WERI-Rb-1 (cell line): ENCODE measurements around the gene RTF1.
A peak's percentile ranks its signal among the peaks of the same experiment; 100 is the strongest.

Experiments
- DNase-seq: peaks from one replicate; pipeline ENCODE4 v3.0.0-alpha.2; 2020
- H3K27ac ChIP-seq: fragments of 250-450 bp; sonication (Bioruptor Pico); 2 replicates; pipeline ENCODE4 v1.5.1; 2020; ENCODE audit warnings: mild to moderate bottlenecking, moderate library complexity
- H3K27me3 ChIP-seq: fragments of 250-450 bp; sonication (Bioruptor Pico); 2 replicates; pipeline ENCODE4 v1.5.1; 2021; ENCODE audit warnings: mild to moderate bottlenecking, low read depth, moderate library complexity; ENCODE audit not compliant: insufficient read depth, severe bottlenecking
- H3K36me3 ChIP-seq: fragments of 250-450 bp; sonication (Bioruptor Pico); 2 replicates; pipeline ENCODE4 v1.5.1; 2020; ENCODE audit warnings: mild to moderate bottlenecking, moderate library complexity
- H3K4me3 ChIP-seq: 2 replicates; pipeline ENCODE4 v1.5.1; 2011; ENCODE audit warnings: low read depth, mild to moderate bottlenecking, control low read depth, low read length
- H3K9me3 ChIP-seq: fragments of 250-450 bp; sonication (Bioruptor Pico); 2 replicates; pipeline ENCODE4 v1.5.1; 2021; ENCODE audit warnings: mild to moderate bottlenecking, moderate library complexity; ENCODE audit not compliant: severe bottlenecking
- CTCF ChIP-seq: IDR thresholded peaks from 2 replicates; pipeline ENCODE4 v1.5.1; 2011; ENCODE audit warnings: low read depth, mild to moderate bottlenecking, control low read depth, inconsistent platforms, low read length

RTF1 gene

GRCh38 chr15:41513506-41514227 lies 96.8 kb downstream of the RTF1 start, which contains the start of gene LTK:
TSS of gene LTK (minus strand) at chr15:41513827. CDS start at chr15:41513709, 118 bp downstream.
- Histone ChIP-seq H3K9me3 (no peaks in the 10 kb centered on the region), H3K27me3 (no peaks in the 10 kb centered on the region), H3K36me3 (peaks cover 3% of the 10 kb centered on the region; the same call in 1 of the 2 replicates), H3K4me3 (peak within 1 kb of the TSS; percentile 86), H3K27ac (peak within 1 kb of the TSS; percentile 30; the same call in 1 of the 2 replicates)
- TF ChIP-seq CTCF = no peak
- DNase-seq = peak; percentile 91

GRCh38 chr15:41517895-41518449 lies 101.1 kb downstream of the RTF1 start:
- no peaks in the 10 kb centered on the region for H3K9me3 ChIP-seq
- no peak overlapping the region for H3K27ac ChIP-seq
- peaks cover 9% of the 10 kb centered on the region for H3K36me3 ChIP-seq
- no peaks in the 10 kb centered on the region for H3K27me3 ChIP-seq
- no peak for TF ChIP-seq CTCF
- DNase-seq = no peak
- H3K4me3 ChIP-seq = no peak overlapping the region

- no peak for TF ChIP-seq CTCF
- no peak for DNase-seq
- no peak overlapping the region for H3K4me3 ChIP-seq
Measured at GRCh38 chr15:41520636-41521035, 103.7 kb downstream of the RTF1 start.

GRCh38 chr15:41521614-41522013 lies 104.7 kb downstream of the RTF1 start:
- Histone ChIP-seq H3K36me3 (peaks cover 18% of the 10 kb centered on the region), H3K9me3 (no peaks in the 10 kb centered on the region), H3K4me3 (no peak overlapping the region), H3K27me3 (no peaks in the 10 kb centered on the region), H3K27ac (no peak overlapping the region)
- no peak for DNase-seq
- TF ChIP-seq CTCF = no peak

More at GRCh38 chr15:41520636-41521035, 103.7 kb downstream of the RTF1 start:
- Histone ChIP-seq H3K36me3 (peaks cover 9% of the 10 kb centered on the region), H3K27ac (no peak overlapping the region), H3K27me3 (no peaks in the 10 kb centered on the region), H3K9me3 (no peaks in the 10 kb centered on the region)

GRCh38 chr15:41523097-41523496 lies 106.2 kb downstream of the RTF1 start:
- H3K36me3 ChIP-seq = peaks cover 27% of the 10 kb centered on the region

More at GRCh38 chr15:41523097-41523496, 106.2 kb downstream of the RTF1 start:
- Histone ChIP-seq H3K9me3 (no peaks in the 10 kb centered on the region), H3K4me3 (no peak overlapping the region), H3K27me3 (no peaks in the 10 kb centered on the region), H3K27ac (no peak overlapping the region)
- no peak for TF ChIP-seq CTCF
- no peak for DNase-seq
